T47D (cell line): ENCODE measurements around the gene RASA1.

Experiments
- DNase-seq, 2 experiments: peaks; one replicate each; pipeline versions ENCODE4 v3.0.0 to v3.0.0-alpha.2; 2011 to 2012; ENCODE audit warnings: low read depth in 1 of 2, low spot score in 1 of 2
- JUND ChIP-seq: IDR thresholded peaks from 2 replicates; pipeline ENCODE4 v1.6.1; 2012; ENCODE audit warnings: low read depth
- in situ Hi-C: cut with HindIII; loops from 2 replicates; pipeline ENCODE4 v1.10.0; 2016; ENCODE audit warnings: low sequenced_read_pairs, low pct_unique_long_range_greater_than_20kb

RASA1 gene

DNA sequence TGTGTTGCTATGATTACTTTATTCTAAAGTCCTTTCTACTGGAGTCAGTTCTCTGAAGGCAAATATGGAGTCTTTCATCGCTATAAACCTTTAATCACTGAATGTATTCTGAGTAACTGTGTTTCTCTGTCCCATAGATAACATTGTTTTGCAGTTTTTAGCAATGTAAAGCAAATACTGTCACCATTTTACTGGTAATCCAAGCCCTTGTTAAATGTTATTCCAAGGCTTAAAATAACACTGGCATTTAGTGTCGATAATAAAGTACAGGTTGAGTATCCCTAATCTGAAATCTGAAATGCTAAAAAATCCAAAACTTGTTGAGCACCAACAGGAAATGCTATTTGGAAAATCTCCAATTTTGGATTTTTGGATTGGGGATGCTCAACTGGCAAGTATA, 120.4 kb downstream of the RASA1 start:
- DNase-seq: no peak
- in situ Hi-C loops: no loop called here
- TF ChIP-seq JUND: no peak

GRCh38 chr5:87389296-87390034, 121.8 kb downstream of the RASA1 start:
- DNase-seq: no peak
- no peak for TF ChIP-seq JUND
- in situ Hi-C loops: no loop called here

DNA sequence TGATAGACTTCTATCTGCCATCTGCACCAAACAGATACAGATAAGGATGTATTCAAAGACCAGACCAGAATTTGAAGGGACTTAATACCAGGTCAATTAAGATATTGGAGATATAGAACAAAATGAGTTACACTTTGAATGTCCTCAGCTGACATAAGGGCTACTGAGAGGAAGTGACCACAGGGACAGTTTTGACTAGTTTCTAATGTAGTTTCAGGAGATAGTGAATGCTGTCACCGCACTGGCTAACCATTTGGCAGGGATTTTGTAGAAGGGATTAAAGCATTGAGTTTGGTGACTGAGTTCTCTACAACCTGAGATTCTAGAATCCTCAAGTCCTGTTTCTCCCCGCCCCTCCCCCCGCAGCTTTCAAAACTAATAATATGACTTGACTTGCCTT, 122.4 kb downstream of the RASA1 start:
- no peak for DNase-seq

DNA sequence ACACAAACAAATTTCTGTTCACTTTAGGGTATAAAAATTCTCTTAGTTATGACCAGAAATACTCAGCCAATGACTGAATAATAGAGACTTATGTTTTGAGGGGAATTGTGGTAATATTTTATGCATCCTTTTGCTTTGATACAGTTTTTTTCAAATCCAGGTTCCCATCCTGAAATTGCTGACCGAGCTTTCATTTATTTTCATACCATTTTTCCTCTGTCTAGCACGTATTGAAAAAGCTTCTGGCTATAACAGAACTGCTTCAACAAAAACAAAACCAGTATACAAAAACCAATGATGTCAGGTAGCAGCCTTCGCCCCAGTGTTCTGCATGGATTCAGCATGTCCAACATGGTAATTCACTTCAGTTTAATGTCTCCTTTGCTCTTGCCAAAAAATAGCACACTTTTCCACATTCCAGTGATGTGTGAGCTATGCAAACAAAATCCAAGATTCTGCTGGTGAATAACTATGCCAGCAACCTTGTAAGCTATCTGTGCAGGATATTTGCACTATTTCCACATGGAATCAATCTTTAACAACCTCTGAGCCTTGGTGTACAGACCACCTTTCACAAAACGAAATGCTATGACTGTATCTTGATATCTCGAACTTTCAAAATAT, 123.0 kb downstream of the RASA1 start:
- no peak for TF ChIP-seq JUND
- DNase-seq: peak in 1 of 2 experiments; percentile 35
- in situ Hi-C loops: no loop called here

More for the DNA sequence above, 122.4 kb downstream of the RASA1 start:
- in situ Hi-C loops: no loop called here
- TF ChIP-seq JUND: no peak

DNA sequence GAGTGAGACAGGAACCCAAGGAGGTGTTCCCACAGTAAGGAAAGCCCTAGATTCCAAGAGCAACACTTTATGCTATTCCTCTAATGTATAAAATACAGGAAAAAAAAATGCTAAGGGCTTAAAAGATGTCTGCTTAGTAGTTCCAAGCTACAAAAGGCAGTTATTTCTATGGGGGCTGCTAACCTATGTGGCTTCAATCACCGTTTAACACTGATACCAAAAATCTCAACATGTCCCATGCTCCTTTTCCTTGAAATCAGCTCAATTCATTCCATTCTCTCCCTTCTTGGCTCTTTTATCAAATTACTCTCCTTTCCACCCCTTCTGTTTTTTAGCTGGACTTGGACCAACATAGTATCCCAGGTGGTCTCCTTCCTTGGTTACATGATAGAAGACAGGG, 124.5 kb downstream of the RASA1 start:
- TF ChIP-seq JUND: no peak
- DNase-seq: no peak
- in situ Hi-C loops: no loop called here

- in situ Hi-C loops: no loop called here
Observed at GRCh38 chr5:87392801-87393200, 125.1 kb downstream of the RASA1 start.

GRCh38 chr5:87393331-87393730, 125.6 kb downstream of the RASA1 start:
- TF ChIP-seq JUND: no peak
- DNase-seq: no peak
- in situ Hi-C loops: no loop called here

More at GRCh38 chr5:87392801-87393200, 125.1 kb downstream of the RASA1 start:
- DNase-seq: no peak
- TF ChIP-seq JUND: no peak

DNA sequence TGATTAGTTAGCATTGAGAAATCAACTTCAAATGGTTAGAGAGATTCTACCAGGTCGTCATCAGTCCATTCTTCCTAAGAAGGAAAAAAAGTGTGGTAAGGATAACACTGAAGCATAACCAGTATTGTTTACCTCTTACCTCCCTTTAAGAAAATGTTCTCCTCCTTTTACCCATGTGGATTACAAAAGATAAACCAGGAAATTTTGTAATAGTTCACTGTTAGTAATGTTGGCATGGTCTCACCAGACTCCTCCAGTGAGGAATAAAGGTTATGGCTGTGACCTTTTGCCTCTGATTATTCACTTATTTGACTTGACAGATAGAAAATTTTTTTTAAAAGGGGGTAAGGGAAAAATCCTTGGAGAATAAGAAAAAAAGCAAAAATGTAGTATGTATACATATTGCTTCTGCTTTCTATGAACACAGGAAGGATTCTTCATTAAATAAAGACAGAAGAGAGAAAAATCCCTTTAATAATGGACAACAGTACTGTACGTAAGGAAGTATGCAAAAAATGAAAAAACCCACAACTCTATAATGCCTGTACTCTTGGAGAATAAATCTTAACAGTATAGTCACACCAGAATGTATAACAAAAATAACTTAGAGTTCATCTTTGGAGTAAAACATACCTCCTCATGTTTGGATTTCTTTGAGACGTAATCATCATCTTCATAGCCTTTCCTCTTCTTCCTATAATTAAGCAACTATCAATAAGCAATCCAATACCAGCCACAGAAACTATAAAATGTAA, 126.9 kb downstream of the RASA1 start:
- in situ Hi-C loops: no loop called here

GRCh38 chr5:87398981-87399614, 131.4 kb downstream of the RASA1 start:
- TF ChIP-seq JUND: no peak
- DNase-seq: no peak
- in situ Hi-C loops: no loop called here

More for the DNA sequence above, 126.9 kb downstream of the RASA1 start:
- TF ChIP-seq JUND: no peak
- no peak for DNase-seq

DNA sequence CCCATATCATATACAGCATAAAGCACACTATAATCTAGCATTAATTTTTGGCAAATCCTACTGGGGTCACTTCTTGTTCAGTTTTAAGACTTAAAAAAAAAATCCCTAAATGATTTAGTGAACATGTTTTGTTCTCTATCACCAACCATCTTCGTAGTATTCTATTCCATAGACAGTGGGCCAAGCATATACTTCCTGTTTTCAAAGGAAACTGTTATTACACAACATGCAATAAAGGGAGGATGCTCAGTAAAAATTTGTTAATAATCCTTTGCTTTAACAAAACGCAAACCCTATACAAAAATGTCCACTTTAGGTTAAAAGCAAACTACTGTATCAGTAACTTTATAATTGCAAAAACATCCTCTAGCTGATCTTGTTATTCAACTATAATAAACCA, 132.0 kb downstream of the RASA1 start:
- no peak for TF ChIP-seq JUND
- in situ Hi-C loops: no loop called here
- DNase-seq: no peak

GRCh38 chr5:87400305-87400899, 132.7 kb downstream of the RASA1 start:
- in situ Hi-C loops: no loop called here
- peak; percentile 6 to 37 for DNase-seq
- no peak for TF ChIP-seq JUND

- TF ChIP-seq JUND: no peak
- no peak for DNase-seq
- in situ Hi-C loops: no loop called here
Observed at GRCh38 chr5:87401626-87402025, 133.9 kb downstream of the RASA1 start.
